ENCODE measurements around the gene LYZL6.

The LYZL6 gene

GRCh38 chr17:35931794-35932425, 11.6 kb downstream of the LYZL6 start:
- no peak for TF ChIP-seq CTCF (IDR thresholded peaks at IDR 0.05; ENCODE audit: insufficient read depth, missing control alignments)
- no peak for DNase-seq (ENCODE audit: insufficient read length, low spot score)
- no peak for FAIRE-seq

- FAIRE-seq = no peak
- DNase-seq (ENCODE audit: insufficient read length, low spot score) = no peak
These were observed 13.1 kb downstream of the LYZL6 start, which contains the start of gene RDM1 for GRCh38 chr17:35930211-35931065. Gene RDM1 (minus strand): TSS chr17:35930773. CDS start chr17:35930727, 46 bp downstream.

GRCh38 chr17:35927714-35928113, 15.8 kb downstream of the LYZL6 start:
- FAIRE-seq (no peak), DNase-seq (ENCODE audit: insufficient read length, low spot score) (no peak)
- TF ChIP-seq CTCF (IDR thresholded peaks at IDR 0.05; ENCODE audit: insufficient read depth, missing control alignments) = no peak

More at GRCh38 chr17:35930211-35931065, 13.1 kb downstream of the LYZL6 start, which contains the start of gene RDM1:
- TF ChIP-seq CTCF (IDR thresholded peaks at IDR 0.05; ENCODE audit: insufficient read depth, missing control alignments) = no peak

GRCh38 chr17:35923609-35924114, 19.9 kb downstream of the LYZL6 start:
- DNase-seq (ENCODE audit: insufficient read length, low spot score) = no peak
- TF ChIP-seq CTCF (IDR thresholded peaks at IDR 0.05; ENCODE audit: insufficient read depth, missing control alignments) = no peak
- no peak for FAIRE-seq

- no peak for TF ChIP-seq CTCF (IDR thresholded peaks at IDR 0.05; ENCODE audit: insufficient read depth, missing control alignments)
- FAIRE-seq = no peak
- no peak for DNase-seq (ENCODE audit: insufficient read length, low spot score)
These were observed 23.3 kb downstream of the LYZL6 start for GRCh38 chr17:35920229-35920628.

GRCh38 chr17:35918665-35919064, 24.8 kb downstream of the LYZL6 start:
- FAIRE-seq = no peak
- DNase-seq (ENCODE audit: insufficient read length, low spot score) = no peak
- TF ChIP-seq CTCF (IDR thresholded peaks at IDR 0.05; ENCODE audit: insufficient read depth, missing control alignments) = no peak
